Activated CD4-positive, alpha-beta T cell treated with anti-CD3 and anti-CD28 coated beads, Interleukin-2, amount 10 ng/mL, durations not matched to agents 24 days and 14 days (primary cell): ENCODE results near the gene GFAP. TPM values are rescaled to one million over a fixed set of nuclear protein-coding genes. Genes with fewer than 3 reads are reported as not detected.

ENCODE experiments used
- DNase-seq: peaks from one replicate; pipeline ENCODE4 v3.0.0; 2022
- H3K27ac Mint-ChIP-seq: one replicate; pipeline ENCODE4 v1.8.0; 2022; ENCODE audit warnings: mild to moderate bottlenecking, mixed read lengths
- H3K27me3 Mint-ChIP-seq: one replicate; pipeline ENCODE4 v1.8.0; 2022; ENCODE audit warnings: mixed read lengths
- H3K36me3 Mint-ChIP-seq: one replicate; pipeline ENCODE4 v1.8.0; 2022; ENCODE audit warnings: low read depth, mild to moderate bottlenecking, mixed read lengths
- H3K4me1 Mint-ChIP-seq: one replicate; pipeline ENCODE4 v1.8.0; 2021; ENCODE audit warnings: mixed read lengths
- H3K4me3 Mint-ChIP-seq: one replicate; pipeline ENCODE4 v1.8.0; 2022; ENCODE audit warnings: mild to moderate bottlenecking, moderate library complexity, mixed read lengths
- H3K9me3 Mint-ChIP-seq: one replicate; pipeline ENCODE4 v1.8.0; 2021; ENCODE audit warnings: mixed read lengths
- intact Hi-C: fragments of 100-400 bp; cut with micrococcal nuclease; formaldehyde crosslinking; loops from one replicate; pipeline ENCODE4 v1.15.1; 2023
- total RNA-seq: library from RNA; stranded (reverse); gene quantifications from 2 replicates; pipeline ENCODE4 v1.2.3, GENCODE V29; 2022

GFAP gene
- total RNA-seq, 1 donor from 2014 or later, result not detected

GRCh38 chr17:44905006-44906000 is 10.0 kb downstream of the GFAP start:
- Mint-ChIP-seq H3K27ac (no peak overlapping the region), H3K27me3 (peaks cover 14% of the 10 kb centered on the region), H3K36me3 (no peaks in the 10 kb centered on the region), H3K4me3 (no peak overlapping the region), H3K4me1 (peaks cover 1% of the 10 kb centered on the region), H3K9me3 (no peaks in the 10 kb centered on the region)
- DNase-seq, result peak; percentile 53
- intact Hi-C loops, result no loop called here

GRCh38 chr17:44904001-44904984 is 11.0 kb downstream of the GFAP start:
- Mint-ChIP-seq H3K9me3 (no peaks in the 10 kb centered on the region), H3K27ac (no peak overlapping the region), H3K36me3 (no peaks in the 10 kb centered on the region), H3K27me3 (peaks cover 17% of the 10 kb centered on the region), H3K4me1 (peaks cover 6% of the 10 kb centered on the region), H3K4me3 (no peak overlapping the region)
- no peak for DNase-seq
- intact Hi-C loops, result no loop called here

GRCh38 chr17:44903012-44903685 is 12.2 kb downstream of the GFAP start:
- Mint-ChIP-seq H3K36me3 (peaks cover 4% of the 10 kb centered on the region), H3K4me1 (peaks cover 12% of the 10 kb centered on the region), H3K9me3 (no peaks in the 10 kb centered on the region), H3K27me3 (peaks cover 15% of the 10 kb centered on the region), H3K4me3 (no peak overlapping the region), H3K27ac (no peak overlapping the region)
- DNase-seq, result peak; percentile 53
- intact Hi-C loops, result no loop called here

GRCh38 chr17:44902135-44902760 is 13.1 kb downstream of the GFAP start:
- Mint-ChIP-seq H3K4me1 (peaks cover 12% of the 10 kb centered on the region), H3K27me3 (peaks cover 15% of the 10 kb centered on the region), H3K4me3 (no peak overlapping the region), H3K36me3 (peaks cover 4% of the 10 kb centered on the region), H3K9me3 (no peaks in the 10 kb centered on the region), H3K27ac (no peak overlapping the region)
- intact Hi-C loops, result no loop called here
- DNase-seq, result peak; percentile 54

- DNase-seq, result peak; percentile 56
- no peaks in the 10 kb centered on the region for H3K9me3 Mint-ChIP-seq
- intact Hi-C loops, result no loop called here
- no peak overlapping the region for H3K4me3 Mint-ChIP-seq
- peaks cover 12% of the 10 kb centered on the region for H3K4me1 Mint-ChIP-seq
- H3K36me3 Mint-ChIP-seq, result peaks cover 4% of the 10 kb centered on the region
- no peak overlapping the region for H3K27ac Mint-ChIP-seq
- H3K27me3 Mint-ChIP-seq, result peaks cover 15% of the 10 kb centered on the region
Measured at GRCh38 chr17:44901411-44901921, 13.8 kb downstream of the GFAP start.

GRCh38 chr17:44900894-44901293 is 14.4 kb downstream of the GFAP start:
- H3K27ac Mint-ChIP-seq, result no peak overlapping the region
- no peak for DNase-seq
- H3K9me3 Mint-ChIP-seq, result no peaks in the 10 kb centered on the region
- no peak overlapping the region for H3K4me3 Mint-ChIP-seq
- intact Hi-C loops, result no loop called here
- peaks cover 15% of the 10 kb centered on the region for H3K4me1 Mint-ChIP-seq
- peaks cover 8% of the 10 kb centered on the region for H3K36me3 Mint-ChIP-seq
- peaks cover 15% of the 10 kb centered on the region for H3K27me3 Mint-ChIP-seq

- peak within 1 kb of the TSS; percentile 88 for H3K4me3 Mint-ChIP-seq
- no peaks in the 10 kb centered on the region for H3K9me3 Mint-ChIP-seq
- peaks cover 18% of the 10 kb centered on the region for H3K4me1 Mint-ChIP-seq
- intact Hi-C loops, result loop anchor here (2.0 kb wide), 1 partner anchor 48 kb away; the partner anchor contains the start of gene KIF18B
- H3K27me3 Mint-ChIP-seq, result peaks cover 15% of the 10 kb centered on the region
- DNase-seq, result peak; percentile 97
- peaks cover 17% of the 10 kb centered on the region for H3K36me3 Mint-ChIP-seq
- peak within 1 kb of the TSS; percentile 99 for H3K27ac Mint-ChIP-seq
Measured at GRCh38 chr17:44899074-44899782, 16.1 kb downstream of the GFAP start, which contains the start of gene EFTUD2. Gene EFTUD2, minus strand, starts transcription at chr17:44899445. Its CDS starts 4,924 bp downstream, at chr17:44894521.

- Mint-ChIP-seq H3K27ac (peak overlapping the region; percentile 99), H3K4me1 (peaks cover 18% of the 10 kb centered on the region), H3K4me3 (peak overlapping the region; percentile 88), H3K27me3 (peaks cover 15% of the 10 kb centered on the region), H3K9me3 (no peaks in the 10 kb centered on the region), H3K36me3 (peaks cover 18% of the 10 kb centered on the region)
- no peak for DNase-seq
- intact Hi-C loops, result loop anchor here (2.0 kb wide), 1 partner anchor 48 kb away; the partner anchor contains the start of gene KIF18B
Measured at GRCh38 chr17:44898768-44899073, 16.6 kb downstream of the GFAP start.

GRCh38 chr17:44894642-44895041 is 20.7 kb downstream of the GFAP start:
- H3K36me3 Mint-ChIP-seq, result peaks cover 29% of the 10 kb centered on the region
- H3K9me3 Mint-ChIP-seq, result no peaks in the 10 kb centered on the region
- peaks cover 20% of the 10 kb centered on the region for H3K4me1 Mint-ChIP-seq
- no peak for DNase-seq
- intact Hi-C loops, result no loop called here
- H3K27ac Mint-ChIP-seq, result no peak overlapping the region
- H3K27me3 Mint-ChIP-seq, result no peaks in the 10 kb centered on the region
- no peak overlapping the region for H3K4me3 Mint-ChIP-seq

GRCh38 chr17:44892250-44892649 is 23.1 kb downstream of the GFAP start:
- H3K27ac Mint-ChIP-seq, result no peak overlapping the region
- intact Hi-C loops, result no loop called here
- peaks cover 11% of the 10 kb centered on the region for H3K4me1 Mint-ChIP-seq
- peaks cover 24% of the 10 kb centered on the region for H3K36me3 Mint-ChIP-seq
- no peak for DNase-seq
- no peak overlapping the region for H3K4me3 Mint-ChIP-seq
- H3K9me3 Mint-ChIP-seq, result no peaks in the 10 kb centered on the region
- no peaks in the 10 kb centered on the region for H3K27me3 Mint-ChIP-seq

GRCh38 chr17:44889003-44889402 is 26.3 kb downstream of the GFAP start:
- H3K36me3 Mint-ChIP-seq, result peaks cover 29% of the 10 kb centered on the region
- no peaks in the 10 kb centered on the region for H3K27me3 Mint-ChIP-seq
- intact Hi-C loops, result no loop called here
- peaks cover 5% of the 10 kb centered on the region for H3K4me1 Mint-ChIP-seq
- H3K4me3 Mint-ChIP-seq, result no peak overlapping the region
- H3K27ac Mint-ChIP-seq, result no peak overlapping the region
- DNase-seq, result no peak
- no peaks in the 10 kb centered on the region for H3K9me3 Mint-ChIP-seq
